D341Med (cell line): ENCODE results near the gene SZT2.
"Not testable (repeated sequence)": the region's sequence is repeated elsewhere in the genome, so short reads cannot be mapped to it uniquely, and the experiment has no call there.

Experiments used
- DNase-seq: peaks from one replicate; pipeline ENCODE4 v3.0.0; 2012; ENCODE audit warnings: low spot score

The SZT2 gene

GRCh38 chr1:43454270-43455011, 64.7 kb downstream of the SZT2 start:
- DNase-seq, result no peak

- DNase-seq, result no peak
Measured at GRCh38 chr1:43455213-43455889, 65.7 kb downstream of the SZT2 start.

- DNase-seq, result not testable (repeated sequence)
Measured at GRCh38 chr1:43458379-43458778, 68.7 kb downstream of the SZT2 start.

- no peak for DNase-seq
Measured at GRCh38 chr1:43460988-43461693, 71.4 kb downstream of the SZT2 start.

- no peak for DNase-seq
Measured at GRCh38 chr1:43463479-43463878, 73.8 kb downstream of the SZT2 start.

GRCh38 chr1:43464681-43465504, 75.2 kb downstream of the SZT2 start:
- DNase-seq, result no peak

GRCh38 chr1:43465505-43466067, 75.9 kb downstream of the SZT2 start:
- DNase-seq, result no peak

- DNase-seq, result no peak
Measured at GRCh38 chr1:43466403-43466802, 76.7 kb downstream of the SZT2 start.

- DNase-seq, result no peak
Measured at GRCh38 chr1:43468414-43468813, 78.7 kb downstream of the SZT2 start.

GRCh38 chr1:43469932-43470331, 80.2 kb downstream of the SZT2 start:
- DNase-seq, result no peak

GRCh38 chr1:43472087-43472462, 82.4 kb downstream of the SZT2 start:
- DNase-seq, result no peak

- DNase-seq, result not testable (repeated sequence)
Measured at GRCh38 chr1:43472463-43473151, 82.9 kb downstream of the SZT2 start.

GRCh38 chr1:43473463-43473862, 83.8 kb downstream of the SZT2 start:
- no peak for DNase-seq

- not testable (repeated sequence) for DNase-seq
Measured at GRCh38 chr1:43475611-43476401, 86.1 kb downstream of the SZT2 start.

- DNase-seq, result no peak
Measured at GRCh38 chr1:43477716-43478115, 88.0 kb downstream of the SZT2 start.

- no peak for DNase-seq
Measured at GRCh38 chr1:43479414-43479813, 89.7 kb downstream of the SZT2 start.

- no peak for DNase-seq
Measured at GRCh38 chr1:43481491-43481890, 91.8 kb downstream of the SZT2 start.

GRCh38 chr1:43482215-43482614, 92.5 kb downstream of the SZT2 start:
- no peak for DNase-seq

GRCh38 chr1:43484367-43484766, 94.7 kb downstream of the SZT2 start:
- no peak for DNase-seq

- no peak for DNase-seq
Measured at GRCh38 chr1:43488165-43488564, 98.5 kb downstream of the SZT2 start.
